Mesendoderm (in vitro differentiated cells): ENCODE measurements around the gene PACSIN1.

Source experiments
- DNase-seq: peaks from one replicate; pipeline ENCODE4 v3.0.0; 2013
- H2AK5ac ChIP-seq: 2 replicates; pipeline ENCODE4 v1.6.1; 2013; ENCODE audit warnings: low read length, inconsistent platforms
- H2BK120ac ChIP-seq: 2 replicates; pipeline ENCODE4 v1.6.1; 2013; ENCODE audit warnings: low read depth, mild to moderate bottlenecking, low read length, moderate library complexity, mixed read lengths
- H2BK15ac ChIP-seq: replicated peaks from 2 replicates; pipeline ENCODE4 v1.6.1; 2013; ENCODE audit warnings: low read depth, mild to moderate bottlenecking, moderate library complexity
- H2BK5ac ChIP-seq: 2 replicates; pipeline ENCODE4 v1.6.1; 2013; ENCODE audit warnings: low read length, inconsistent platforms
- H3K18ac ChIP-seq: 2 replicates; pipeline ENCODE4 v1.6.1; 2013; ENCODE audit warnings: mild to moderate bottlenecking, low read length, mixed read lengths
- H3K23ac ChIP-seq: one replicate; pipeline ENCODE4 v1.6.1; 2013; ENCODE audit warnings: low read length
- H3K27ac ChIP-seq: 2 replicates; pipeline ENCODE4 v1.5.1; 2013; ENCODE audit warnings: low read depth, mild to moderate bottlenecking, inconsistent platforms, low read length, moderate library complexity
- H3K27me3 ChIP-seq: 2 replicates; pipeline ENCODE4 v1.6.1; 2013; ENCODE audit warnings: low read length, control low read depth, mild to moderate bottlenecking, inconsistent platforms; ENCODE audit not compliant: insufficient read depth, poor library complexity
- H3K36me3 ChIP-seq: 2 replicates; pipeline ENCODE4 v1.6.1; 2013; ENCODE audit warnings: low read length, inconsistent platforms; ENCODE audit not compliant: control insufficient read depth, insufficient read depth
- H3K4ac ChIP-seq: one replicate; pipeline ENCODE4 v1.6.1; 2013; ENCODE audit warnings: low read depth, mild to moderate bottlenecking, low read length, moderate library complexity
- H3K4me1 ChIP-seq: 2 replicates; pipeline ENCODE4 v1.6.1; 2013; ENCODE audit warnings: low read depth, low read length, inconsistent platforms; ENCODE audit not compliant: control insufficient read depth
- H3K4me2 ChIP-seq: 2 replicates; pipeline ENCODE4 v1.6.1; 2013; ENCODE audit warnings: low read length
- H3K4me3 ChIP-seq: 2 replicates; pipeline ENCODE4 v1.5.1; 2013; ENCODE audit warnings: mild to moderate bottlenecking, low read length
- H3K56ac ChIP-seq: one replicate; pipeline ENCODE4 v1.6.1; 2013; ENCODE audit warnings: low read length
- H3K79me1 ChIP-seq: 2 replicates; pipeline ENCODE4 v1.6.1; 2013; ENCODE audit warnings: low read length, inconsistent platforms
- H3K79me2 ChIP-seq: 2 replicates; pipeline ENCODE4 v1.6.1; 2013; ENCODE audit warnings: mild to moderate bottlenecking, low read length; ENCODE audit not compliant: control insufficient read depth, insufficient read depth
- H3K9ac ChIP-seq: 2 replicates; pipeline ENCODE4 v1.6.1; 2013; ENCODE audit warnings: low read length, inconsistent platforms
- H4K5ac ChIP-seq: one replicate; pipeline ENCODE4 v1.6.1; 2013; ENCODE audit warnings: low read length
- H4K8ac ChIP-seq: one replicate; pipeline ENCODE4 v1.6.1; 2013; ENCODE audit warnings: low read depth, mild to moderate bottlenecking, control low read depth, low read length, moderate library complexity
- WGBS: extraction: QIAGEN DNeasy Blood & Tissue Kit; methylation state at CpG from one replicate; pipeline ENCODE4 v1.1.7; 2013; ENCODE audit warnings: low lambda C conversion rate, missing lambda C conversion rate; ENCODE audit not compliant: insufficient coverage; ENCODE audit errors: extremely low coverage; 5-methylcytosine and 5-hydroxymethylcytosine counted together

Gene PACSIN1

DNA sequence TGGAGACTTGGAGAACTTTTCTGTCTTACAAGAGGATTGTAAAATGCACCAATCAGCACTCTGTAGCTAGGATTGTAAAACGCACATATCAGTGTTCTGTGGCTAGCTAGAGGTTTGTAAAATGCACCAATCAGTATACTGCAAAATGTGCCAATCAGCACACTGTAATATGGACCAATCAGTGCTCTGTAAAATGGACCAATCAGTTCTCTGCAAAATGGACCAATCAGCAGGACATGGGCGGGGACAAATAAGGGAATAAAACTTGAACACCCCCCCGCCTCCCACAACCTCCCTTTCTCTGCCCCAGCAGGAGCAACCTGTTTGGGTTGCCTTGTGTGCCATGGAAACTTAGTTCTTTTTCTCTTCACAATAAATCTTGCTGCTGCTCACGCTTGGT, 27.2 kb upstream of the PACSIN1 start:
- Histone ChIP-seq H3K27me3 (no peaks in the 10 kb centered on the region), H3K79me2 (no peaks in the 10 kb centered on the region), H3K4ac (no peak overlapping the region), H3K4me3 (no peak overlapping the region), H2BK15ac (no peak overlapping the region), H3K9ac (no peak overlapping the region), H3K4me1 (no peaks in the 10 kb centered on the region), H3K18ac (no peak overlapping the region), H2AK5ac (no peak overlapping the region), H2BK120ac (no peak overlapping the region), H4K8ac (no peak overlapping the region), H3K23ac (no peak overlapping the region), H3K4me2 (no peak overlapping the region), H3K79me1 (no peaks in the 10 kb centered on the region), H3K56ac (no peak overlapping the region), H3K27ac (no peak overlapping the region), H3K36me3 (no peaks in the 10 kb centered on the region), H4K5ac (no peak overlapping the region), H2BK5ac (no peak overlapping the region)
- no peak for DNase-seq
- WGBS: no CpG with 5 or more reads among the region's 4 CpGs

DNA sequence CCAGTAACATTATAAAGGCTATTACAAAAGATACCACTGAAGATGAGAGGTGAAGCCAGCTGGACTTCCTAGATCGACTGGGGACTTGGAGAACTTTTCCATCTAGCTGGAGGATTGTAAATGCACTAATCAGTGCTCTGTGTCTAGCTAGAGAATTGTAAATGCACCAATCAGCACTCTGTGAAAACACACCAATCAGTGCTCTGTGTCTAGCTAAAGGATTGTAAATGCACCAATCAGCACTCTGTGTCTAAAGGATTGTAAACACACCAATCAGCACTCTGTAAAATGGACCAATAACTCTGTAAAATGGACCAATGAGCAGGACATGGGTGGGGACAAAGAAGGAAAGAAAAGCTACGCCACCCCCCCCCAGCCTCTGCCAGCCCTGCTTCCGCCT, 26.4 kb upstream of the PACSIN1 start:
- no CpG with 5 or more reads among the region's 3 CpGs for WGBS
- H3K18ac ChIP-seq: no peak overlapping the region
- no peak overlapping the region for H4K5ac ChIP-seq
- no peak overlapping the region for H3K4me3 ChIP-seq
- H3K23ac ChIP-seq: no peak overlapping the region
- no peak overlapping the region for H4K8ac ChIP-seq
- H3K4ac ChIP-seq: no peak overlapping the region
- H3K9ac ChIP-seq: no peak overlapping the region
- no peak overlapping the region for H3K4me2 ChIP-seq
- no peaks in the 10 kb centered on the region for H3K79me1 ChIP-seq
- no peak overlapping the region for H2BK5ac ChIP-seq
- H3K56ac ChIP-seq: no peak overlapping the region
- no peaks in the 10 kb centered on the region for H3K4me1 ChIP-seq
- H3K27ac ChIP-seq: no peak overlapping the region
- no peaks in the 10 kb centered on the region for H3K79me2 ChIP-seq
- H2BK120ac ChIP-seq: no peak overlapping the region
- H3K27me3 ChIP-seq: no peaks in the 10 kb centered on the region
- H2BK15ac ChIP-seq: no peak overlapping the region
- H3K36me3 ChIP-seq: no peaks in the 10 kb centered on the region
- no peak for DNase-seq
- no peak overlapping the region for H2AK5ac ChIP-seq

DNA sequence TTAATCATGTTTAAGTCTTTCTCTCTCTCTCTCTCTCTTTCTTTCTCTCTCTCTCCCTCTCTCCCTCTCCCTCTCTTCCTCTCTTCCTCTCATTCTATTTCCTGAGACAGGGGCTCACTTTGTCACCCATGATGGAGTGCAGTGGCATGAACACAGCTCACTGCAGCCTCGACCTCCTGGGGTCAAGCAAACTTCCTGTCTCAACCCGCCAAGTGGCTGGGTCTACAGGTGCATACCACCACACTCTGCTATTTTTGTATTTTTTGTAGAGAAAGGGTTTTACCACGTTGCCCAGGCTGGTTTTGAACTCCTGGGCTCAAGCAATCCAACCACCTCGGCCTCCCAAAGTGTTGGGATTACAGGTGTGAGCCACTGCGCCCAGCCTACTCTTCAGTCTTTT, 24.4 kb upstream of the PACSIN1 start:
- Histone ChIP-seq H3K9ac (no peak overlapping the region), H3K27me3 (no peaks in the 10 kb centered on the region), H3K18ac (no peak overlapping the region), H2AK5ac (no peak overlapping the region), H3K36me3 (no peaks in the 10 kb centered on the region), H3K4me3 (no peak overlapping the region), H3K56ac (no peak overlapping the region), H3K79me2 (no peaks in the 10 kb centered on the region), H3K27ac (no peak overlapping the region), H3K4ac (no peak overlapping the region), H4K8ac (no peak overlapping the region), H3K4me2 (no peak overlapping the region), H4K5ac (no peak overlapping the region), H2BK15ac (no peak overlapping the region), H2BK5ac (no peak overlapping the region), H3K4me1 (no peaks in the 10 kb centered on the region), H3K79me1 (no peaks in the 10 kb centered on the region), H3K23ac (no peak overlapping the region), H2BK120ac (no peak overlapping the region)
- DNase-seq: no peak
- WGBS: no CpG with 5 or more reads among the region's 5 CpGs

DNA sequence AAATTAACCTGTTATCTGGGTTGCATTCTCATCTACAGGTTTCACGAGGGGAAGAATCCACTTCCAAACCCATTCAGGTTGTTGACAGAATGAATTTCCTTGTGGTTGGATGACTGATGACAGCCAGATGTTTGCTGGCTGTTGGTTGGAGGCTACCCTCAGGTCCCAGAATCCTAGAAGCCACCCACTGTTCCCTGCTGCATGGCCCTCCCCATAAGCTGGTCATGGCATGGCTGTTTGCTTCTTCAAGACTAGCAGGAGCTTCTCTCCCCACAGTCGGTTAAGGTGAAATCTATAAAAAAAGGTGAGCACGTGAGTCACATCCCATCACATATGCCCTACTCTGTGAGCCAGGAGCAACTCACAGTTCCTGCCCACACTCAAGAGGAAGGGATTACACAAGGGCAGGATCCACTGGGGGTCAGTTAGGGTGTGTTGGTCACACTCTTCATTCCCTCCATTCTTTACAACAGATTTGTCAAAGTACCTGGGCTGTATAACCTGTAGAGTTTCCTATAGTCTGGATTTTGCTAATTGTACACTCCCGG, 20.5 kb upstream of the PACSIN1 start:
- Histone ChIP-seq H3K27me3 (no peaks in the 10 kb centered on the region), H3K4me1 (no peaks in the 10 kb centered on the region), H3K79me1 (no peaks in the 10 kb centered on the region), H2BK5ac (no peak overlapping the region), H3K4ac (no peak overlapping the region), H3K56ac (no peak overlapping the region), H3K27ac (no peak overlapping the region), H3K18ac (no peak overlapping the region), H4K5ac (no peak overlapping the region), H2BK15ac (no peak overlapping the region), H3K9ac (no peak overlapping the region), H3K23ac (no peak overlapping the region), H3K36me3 (no peaks in the 10 kb centered on the region), H3K4me3 (no peak overlapping the region), H4K8ac (no peak overlapping the region), H3K79me2 (no peaks in the 10 kb centered on the region), H2AK5ac (no peak overlapping the region), H3K4me2 (no peak overlapping the region), H2BK120ac (no peak overlapping the region)
- no CpG with 5 or more reads among the region's 4 CpGs for WGBS
- no peak for DNase-seq

DNA sequence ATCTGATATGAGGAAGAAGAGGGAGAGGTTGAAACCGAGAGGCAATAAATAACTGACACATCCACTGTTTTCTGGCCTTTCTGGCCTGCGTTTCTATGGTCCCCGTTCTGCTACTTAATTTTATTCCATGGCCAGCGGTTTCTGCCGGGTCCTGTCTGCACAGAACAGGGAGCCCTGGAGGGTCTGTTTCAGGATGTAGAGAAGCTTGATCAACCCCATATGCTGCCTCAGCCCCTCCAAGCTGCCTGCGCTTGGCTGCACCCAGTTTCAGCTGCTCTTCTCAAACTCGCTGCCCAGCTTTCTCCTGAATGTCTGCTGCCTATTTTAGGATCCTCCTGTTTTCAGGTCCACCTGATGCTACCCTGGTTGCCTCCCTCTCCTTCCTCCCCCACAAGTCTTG, 18.5 kb upstream of the PACSIN1 start:
- H3K27me3 ChIP-seq: no peaks in the 10 kb centered on the region
- H3K23ac ChIP-seq: no peak overlapping the region
- H3K27ac ChIP-seq: no peak overlapping the region
- H3K79me2 ChIP-seq: no peaks in the 10 kb centered on the region
- H3K79me1 ChIP-seq: no peaks in the 10 kb centered on the region
- no peak overlapping the region for H3K4me2 ChIP-seq
- H3K36me3 ChIP-seq: no peaks in the 10 kb centered on the region
- no peak overlapping the region for H3K56ac ChIP-seq
- no CpG with 5 or more reads among the region's 7 CpGs for WGBS
- H2BK5ac ChIP-seq: no peak overlapping the region
- no peak overlapping the region for H2AK5ac ChIP-seq
- H3K4me3 ChIP-seq: no peak overlapping the region
- H3K4ac ChIP-seq: no peak overlapping the region
- no peak overlapping the region for H2BK120ac ChIP-seq
- DNase-seq: no peak
- no peak overlapping the region for H3K18ac ChIP-seq
- no peak overlapping the region for H4K5ac ChIP-seq
- no peaks in the 10 kb centered on the region for H3K4me1 ChIP-seq
- no peak overlapping the region for H2BK15ac ChIP-seq
- no peak overlapping the region for H3K9ac ChIP-seq
- no peak overlapping the region for H4K8ac ChIP-seq

DNA sequence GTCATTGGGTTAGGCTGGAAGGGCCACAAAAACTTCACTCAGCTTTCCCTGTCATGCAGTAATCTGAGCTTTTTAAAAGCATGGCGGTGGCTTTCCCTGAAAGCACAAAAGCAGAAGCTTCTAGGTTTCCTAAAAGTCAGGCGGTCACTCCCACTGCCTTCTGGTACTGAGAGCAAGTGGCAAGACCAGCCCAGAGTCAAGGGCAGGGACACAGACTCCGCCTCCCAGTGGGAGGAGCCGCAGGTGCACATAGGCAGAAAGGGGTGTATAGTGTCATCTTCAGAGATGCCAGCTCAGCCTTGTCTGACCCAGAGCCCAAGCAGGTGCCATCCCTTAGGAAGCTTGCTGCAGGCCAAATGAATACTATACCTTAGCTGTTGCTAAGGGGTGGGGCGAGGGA, 18.0 kb upstream of the PACSIN1 start:
- no peak for DNase-seq
- Histone ChIP-seq H3K79me2 (no peaks in the 10 kb centered on the region), H2BK120ac (no peak overlapping the region), H3K4ac (no peak overlapping the region), H4K5ac (no peak overlapping the region), H2BK15ac (no peak overlapping the region), H3K18ac (no peak overlapping the region), H3K27ac (no peak overlapping the region), H3K56ac (no peak overlapping the region), H4K8ac (no peak overlapping the region), H3K79me1 (no peaks in the 10 kb centered on the region), H3K27me3 (no peaks in the 10 kb centered on the region), H3K9ac (no peak overlapping the region), H3K36me3 (no peaks in the 10 kb centered on the region), H3K23ac (no peak overlapping the region), H2AK5ac (no peak overlapping the region), H2BK5ac (no peak overlapping the region), H3K4me2 (no peak overlapping the region), H3K4me1 (no peaks in the 10 kb centered on the region), H3K4me3 (no peak overlapping the region)
- WGBS: no CpG with 5 or more reads among the region's 5 CpGs
